CD4-positive, alpha-beta T cell treated with Interleukin-6 for 4 hours (primary cell): Measurements from ENCODE around the gene KIAA1328.
"Not testable (repeated sequence)": the region's sequence is repeated elsewhere in the genome, so short reads cannot be mapped to it uniquely, and the experiment has no call there.

Experiments used
- DNase-seq: peaks from one replicate; pipeline ENCODE4 v3.0.0-alpha.2; 2020; ENCODE audit warnings: mixed read lengths

Gene KIAA1328

GRCh38 chr18:37161491-37161890, 332.6 kb downstream of the KIAA1328 start:
- no peak for DNase-seq

GRCh38 chr18:37162551-37162950, 333.6 kb downstream of the KIAA1328 start:
- no peak for DNase-seq

GRCh38 chr18:37163119-37163518, 334.2 kb downstream of the KIAA1328 start:
- DNase-seq: no peak

GRCh38 chr18:37166491-37166890, 337.6 kb downstream of the KIAA1328 start:
- DNase-seq: no peak

GRCh38 chr18:37166966-37167365, 338.0 kb downstream of the KIAA1328 start:
- DNase-seq: not testable (repeated sequence)

GRCh38 chr18:37170984-37171383, 342.1 kb downstream of the KIAA1328 start:
- no peak for DNase-seq

GRCh38 chr18:37173384-37173783, 344.5 kb downstream of the KIAA1328 start:
- DNase-seq: no peak

- no peak for DNase-seq
Measured at GRCh38 chr18:37175727-37176620, 347.0 kb downstream of the KIAA1328 start.

GRCh38 chr18:37176621-37176934, 347.7 kb downstream of the KIAA1328 start:
- no peak for DNase-seq

- no peak for DNase-seq
Measured at GRCh38 chr18:37179384-37179783, 350.5 kb downstream of the KIAA1328 start.

- DNase-seq: no peak
Measured at GRCh38 chr18:37180086-37180485, 351.2 kb downstream of the KIAA1328 start.

- DNase-seq: no peak
Measured at GRCh38 chr18:37182340-37183135, 353.6 kb downstream of the KIAA1328 start.

- DNase-seq: no peak
Measured at GRCh38 chr18:37184209-37184868, 355.4 kb downstream of the KIAA1328 start.

- DNase-seq: no peak
Measured at GRCh38 chr18:37188016-37188791, 359.3 kb downstream of the KIAA1328 start.

GRCh38 chr18:37199741-37200140, 370.8 kb downstream of the KIAA1328 start:
- no peak for DNase-seq

GRCh38 chr18:37207343-37207742, 378.4 kb downstream of the KIAA1328 start:
- DNase-seq: no peak

GRCh38 chr18:37210781-37211180, 381.9 kb downstream of the KIAA1328 start:
- no peak for DNase-seq

- DNase-seq: no peak
Measured at GRCh38 chr18:37218022-37218590, 389.2 kb downstream of the KIAA1328 start.

- DNase-seq: no peak
Measured at GRCh38 chr18:37219257-37219656, 390.3 kb downstream of the KIAA1328 start.

GRCh38 chr18:37222354-37222998, 393.5 kb downstream of the KIAA1328 start:
- no peak for DNase-seq

- no peak for DNase-seq
Measured at GRCh38 chr18:37222999-37223378, 394.1 kb downstream of the KIAA1328 start.

GRCh38 chr18:37225279-37225678, 396.4 kb downstream of the KIAA1328 start:
- no peak for DNase-seq
